Uterus (tissue), 4 donors: Measurements from ENCODE around the gene CACNA2D1. TPM values are rescaled to one million over a fixed set of nuclear protein-coding genes. Genes with fewer than 3 reads are reported as not detected.

ENCODE experiments used
- DNase-seq, 2 donors: peaks; one replicate each; pipeline ENCODE4 v3.0.0-alpha.2; 2019 to 2020
- H3K27ac ChIP-seq, 2 donors: fragments of 200-600 bp; sonication (generic); 1 replicate in 1 of 2; 2 replicates in 1 of 2; pipeline ENCODE4 v1.5.1; 2016 to 2018
- H3K27me3 ChIP-seq, 2 donors: fragments of 200-600 bp; sonication (generic); one replicate each; pipeline ENCODE4 v1.5.1; 2018 to 2019; ENCODE audit warnings: control low read depth in 1 of 2
- H3K36me3 ChIP-seq, 2 donors: fragments of 200-600 bp; sonication (generic); one replicate each; pipeline ENCODE4 v1.5.1; 2019; ENCODE audit warnings: control low read depth in 1 of 2
- H3K4me1 ChIP-seq, 2 donors: fragments of 200-600 bp; sonication (generic); one replicate each; pipeline ENCODE4 v1.5.1; 2018 to 2019; ENCODE audit warnings: control low read depth in 1 of 2
- H3K4me3 ChIP-seq, 2 donors: fragments of 200-600 bp; sonication (generic); 1 replicate in 1 of 2; 2 replicates in 1 of 2; pipeline ENCODE4 v1.5.1; 2018 to 2019; ENCODE audit warnings: mild to moderate bottlenecking in 1 of 2
- H3K9me3 ChIP-seq, 2 donors: fragments of 200-600 bp; sonication (generic); one replicate each; pipeline ENCODE4 v1.5.1; 2019; ENCODE audit warnings: control low read depth in 1 of 2
- CTCF ChIP-seq, 4 experiments: fragments of 200-600 bp in 2 of 4; fragments of 450-650 bp in 2 of 4; sonication (generic) in 2 of 4; IDR thresholded peaks; one replicate each; pipeline ENCODE4 v1.5.1; 2016 to 2019; ENCODE audit warnings: antibody characterized with exemption in 4 of 4, mild to moderate bottlenecking in 2 of 4, moderate library complexity in 1 of 4
- POLR2A ChIP-seq, 2 donors: fragments of 450-650 bp; IDR thresholded peaks; one replicate each; pipeline ENCODE4 v1.6.1; 2016; ENCODE audit warnings: antibody characterized with exemption in 2 of 2, mild to moderate bottlenecking in 1 of 2, moderate library complexity in 1 of 2
- intact Hi-C: fragments of 100-400 bp; cut with DNase I; formaldehyde crosslinking; loops from one replicate; pipeline ENCODE4 v1.15.1; 2023; ENCODE audit warnings: low total_unique reads
- total RNA-seq, 4 donors: library from RNA; depleted of rRNA in 3 of 4; stranded (reverse); fragments of >200 nt in 3 of 4; gene quantifications; one replicate each; pipeline versions ENCODE4 v1.1.0 to v1.2.4, GENCODE V29; 2014 to 2023
- donor health status: DM: yes; HTN: yes; CAD: no.

The CACNA2D1 gene
- total RNA-seq, 4 donors from 2014 or later, result 30.1 to 54.1 (median 43.6) TPM

GRCh38 chr7:82358009-82358578 lies 85.5 kb downstream of the CACNA2D1 start:
- no peak overlapping the region for H3K27ac ChIP-seq
- H3K27me3 ChIP-seq, result no peaks in the 10 kb centered on the region
- DNase-seq, result no peak
- H3K4me3 ChIP-seq, result no peak overlapping the region
- no peaks in the 10 kb centered on the region for H3K36me3 ChIP-seq
- TF ChIP-seq POLR2A (IDR thresholded peaks at IDR 0.05), result no peak
- TF ChIP-seq CTCF (IDR thresholded peaks at IDR 0.05), result no peak
- no peaks in the 10 kb centered on the region for H3K9me3 ChIP-seq
- no peaks in the 10 kb centered on the region for H3K4me1 ChIP-seq
- intact Hi-C loops, result no loop called here

GRCh38 chr7:82348251-82348650 lies 95.3 kb downstream of the CACNA2D1 start:
- Histone ChIP-seq H3K4me1 (no peaks in the 10 kb centered on the region), H3K27ac (no peak overlapping the region), H3K4me3 (no peak overlapping the region), H3K27me3 (no peaks in the 10 kb centered on the region), H3K36me3 (no peaks in the 10 kb centered on the region), H3K9me3 (no peaks in the 10 kb centered on the region)
- intact Hi-C loops, result no loop called here
- no peak for DNase-seq
- no peak for TF ChIP-seq POLR2A (IDR thresholded peaks at IDR 0.05)
- TF ChIP-seq CTCF (IDR thresholded peaks at IDR 0.05), result no peak

GRCh38 chr7:82347808-82348207 lies 95.8 kb downstream of the CACNA2D1 start:
- H3K36me3 ChIP-seq, result no peaks in the 10 kb centered on the region
- DNase-seq, result no peak
- no peak overlapping the region for H3K27ac ChIP-seq
- H3K9me3 ChIP-seq, result no peaks in the 10 kb centered on the region
- TF ChIP-seq POLR2A (IDR thresholded peaks at IDR 0.05) (no peak), CTCF (IDR thresholded peaks at IDR 0.05) (no peak)
- intact Hi-C loops, result no loop called here
- H3K4me3 ChIP-seq, result no peak overlapping the region
- H3K4me1 ChIP-seq, result no peaks in the 10 kb centered on the region
- H3K27me3 ChIP-seq, result no peaks in the 10 kb centered on the region

- Histone ChIP-seq H3K36me3 (no peaks in the 10 kb centered on the region), H3K27ac (no peak overlapping the region), H3K4me3 (no peak overlapping the region), H3K9me3 (no peaks in the 10 kb centered on the region), H3K4me1 (no peaks in the 10 kb centered on the region), H3K27me3 (no peaks in the 10 kb centered on the region)
- no peak for DNase-seq
- intact Hi-C loops, result no loop called here
- TF ChIP-seq CTCF (IDR thresholded peaks at IDR 0.05) (no peak), POLR2A (IDR thresholded peaks at IDR 0.05) (no peak)
Measured at GRCh38 chr7:82345886-82346285, 97.7 kb downstream of the CACNA2D1 start.

- H3K4me1 ChIP-seq, result no peaks in the 10 kb centered on the region
- no peak overlapping the region for H3K4me3 ChIP-seq
- no peak overlapping the region for H3K27ac ChIP-seq
- H3K9me3 ChIP-seq, result no peaks in the 10 kb centered on the region
- no peak for DNase-seq
- intact Hi-C loops, result no loop called here
- no peaks in the 10 kb centered on the region for H3K36me3 ChIP-seq
- no peaks in the 10 kb centered on the region for H3K27me3 ChIP-seq
- no peak for TF ChIP-seq CTCF (IDR thresholded peaks at IDR 0.05)
- TF ChIP-seq POLR2A (IDR thresholded peaks at IDR 0.05), result no peak
Measured at GRCh38 chr7:82343716-82344115, 99.9 kb downstream of the CACNA2D1 start.
